ENCODE data around the gene CXCL11. TPM values are rescaled to one million over a fixed set of nuclear protein-coding genes. Genes with fewer than 3 reads are reported as not detected.

The CXCL11 gene
- total and polyA plus RNA-seq, 9 of the 15 experiments (the other 6 are each of a cell fraction or from before 2014, with no cell fraction given), result 2.1 to 9.1 (median 4.5) TPM

DNA sequence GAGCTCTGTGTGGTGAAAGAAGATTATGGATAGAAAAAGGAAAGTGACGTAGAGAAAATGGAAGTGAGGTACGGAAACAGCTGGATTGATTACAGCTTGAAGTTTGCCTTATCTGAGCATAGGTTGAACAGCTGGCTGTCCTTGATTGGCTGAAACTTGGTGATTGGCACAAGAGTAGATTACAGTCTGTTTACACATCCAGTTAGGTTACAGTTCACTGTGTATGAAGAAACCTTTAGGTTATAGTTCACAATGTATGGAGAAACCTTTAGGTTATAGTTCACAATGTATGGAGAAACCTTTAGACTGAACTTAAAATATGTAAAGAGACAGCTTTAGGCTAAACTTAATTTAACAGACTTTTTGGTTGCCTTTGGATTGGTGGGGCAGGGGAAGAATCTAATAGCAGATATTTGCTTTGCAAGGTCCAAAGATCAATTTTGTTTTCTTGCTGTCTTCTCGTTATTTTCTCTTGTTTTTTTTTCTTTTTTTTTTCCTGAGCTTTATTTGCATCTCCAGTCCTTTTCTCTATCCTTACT, 23.1 kb upstream of the CXCL11 start (continued):
- peak; percentile 70 for TF ChIP-seq NCOR1 (IDR thresholded peaks at IDR 0.05)
- TF ChIP-seq TEAD4 (IDR thresholded peaks at IDR 0.05; ENCODE audit: low read length), result peak; percentile 81
- TF ChIP-seq TEAD4 (CRISPR knock-in tag; IDR thresholded peaks at IDR 0.05; ENCODE audit: borderline replicate concordance), result no peak
- peak; percentile 36; the same call in 1 of the 2 replicates for TF ChIP-seq STAT5A (IDR thresholded peaks at IDR 0.05; ENCODE audit: borderline replicate concordance, low read length)
- no peak for TF ChIP-seq NFRKB (IDR thresholded peaks at IDR 0.05; ENCODE audit: low read depth)
- TF ChIP-seq ZNF586 (CRISPR knock-in tag; conservative IDR thresholded peaks at IDR 0.05), result no peak
- TF ChIP-seq MBD2 (IDR thresholded peaks at IDR 0.05; ENCODE audit: borderline replicate concordance, low read depth), result peak; percentile 31; the same call in 1 of the 2 replicates
- TF ChIP-seq, protein P1, sequence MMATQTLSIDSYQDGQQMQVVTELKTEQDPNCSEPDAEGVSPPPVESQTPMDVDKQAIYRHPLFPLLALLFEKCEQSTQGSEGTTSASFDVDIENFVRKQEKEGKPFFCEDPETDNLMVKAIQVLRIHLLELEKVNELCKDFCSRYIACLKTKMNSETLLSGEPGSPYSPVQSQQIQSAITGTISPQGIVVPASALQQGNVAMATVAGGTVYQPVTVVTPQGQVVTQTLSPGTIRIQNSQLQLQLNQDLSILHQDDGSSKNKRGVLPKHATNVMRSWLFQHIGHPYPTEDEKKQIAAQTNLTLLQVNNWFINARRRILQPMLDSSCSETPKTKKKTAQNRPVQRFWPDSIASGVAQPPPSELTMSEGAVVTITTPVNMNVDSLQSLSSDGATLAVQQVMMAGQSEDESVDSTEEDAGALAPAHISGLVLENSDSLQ (IDR thresholded peaks at IDR 0.05), result peak; percentile 98
- peak; percentile 72 to 95; a peak in 3 of 4 replicates for TF ChIP-seq FOXA3 (CRISPR knock-in tag; conservative IDR thresholded peaks at IDR 0.05 in 1 of 2, IDR thresholded peaks at IDR 0.05 in 1 of 2)
- no peak for TF ChIP-seq PHTF2 (CRISPR knock-in tag; IDR thresholded peaks at IDR 0.05)
- no peak for TF ChIP-seq SPI1 (IDR thresholded peaks at IDR 0.05; ENCODE audit: borderline replicate concordance, low read depth, low read length)
- no peak for TF ChIP-seq ZKSCAN8 (CRISPR knock-in tag; IDR thresholded peaks at IDR 0.05)
- TF ChIP-seq ZNF133 (CRISPR knock-in tag; IDR thresholded peaks at IDR 0.05), result no peak
- TF ChIP-seq, protein P2, sequence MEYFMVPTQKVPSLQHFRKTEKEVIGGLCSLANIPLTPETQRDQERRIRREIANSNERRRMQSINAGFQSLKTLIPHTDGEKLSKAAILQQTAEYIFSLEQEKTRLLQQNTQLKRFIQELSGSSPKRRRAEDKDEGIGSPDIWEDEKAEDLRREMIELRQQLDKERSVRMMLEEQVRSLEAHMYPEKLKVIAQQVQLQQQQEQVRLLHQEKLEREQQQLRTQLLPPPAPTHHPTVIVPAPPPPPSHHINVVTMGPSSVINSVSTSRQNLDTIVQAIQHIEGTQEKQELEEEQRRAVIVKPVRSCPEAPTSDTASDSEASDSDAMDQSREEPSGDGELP (CRISPR knock-in tag; IDR thresholded peaks at IDR 0.05; ENCODE audit: borderline replicate concordance), result peak; percentile 54; the same call in 1 of the 2 replicates
- TF ChIP-seq RBM17 (IDR thresholded peaks at IDR 0.05; ENCODE audit: borderline replicate concordance, low read depth, low read length), result no peak
- TF ChIP-seq, protein P3, sequence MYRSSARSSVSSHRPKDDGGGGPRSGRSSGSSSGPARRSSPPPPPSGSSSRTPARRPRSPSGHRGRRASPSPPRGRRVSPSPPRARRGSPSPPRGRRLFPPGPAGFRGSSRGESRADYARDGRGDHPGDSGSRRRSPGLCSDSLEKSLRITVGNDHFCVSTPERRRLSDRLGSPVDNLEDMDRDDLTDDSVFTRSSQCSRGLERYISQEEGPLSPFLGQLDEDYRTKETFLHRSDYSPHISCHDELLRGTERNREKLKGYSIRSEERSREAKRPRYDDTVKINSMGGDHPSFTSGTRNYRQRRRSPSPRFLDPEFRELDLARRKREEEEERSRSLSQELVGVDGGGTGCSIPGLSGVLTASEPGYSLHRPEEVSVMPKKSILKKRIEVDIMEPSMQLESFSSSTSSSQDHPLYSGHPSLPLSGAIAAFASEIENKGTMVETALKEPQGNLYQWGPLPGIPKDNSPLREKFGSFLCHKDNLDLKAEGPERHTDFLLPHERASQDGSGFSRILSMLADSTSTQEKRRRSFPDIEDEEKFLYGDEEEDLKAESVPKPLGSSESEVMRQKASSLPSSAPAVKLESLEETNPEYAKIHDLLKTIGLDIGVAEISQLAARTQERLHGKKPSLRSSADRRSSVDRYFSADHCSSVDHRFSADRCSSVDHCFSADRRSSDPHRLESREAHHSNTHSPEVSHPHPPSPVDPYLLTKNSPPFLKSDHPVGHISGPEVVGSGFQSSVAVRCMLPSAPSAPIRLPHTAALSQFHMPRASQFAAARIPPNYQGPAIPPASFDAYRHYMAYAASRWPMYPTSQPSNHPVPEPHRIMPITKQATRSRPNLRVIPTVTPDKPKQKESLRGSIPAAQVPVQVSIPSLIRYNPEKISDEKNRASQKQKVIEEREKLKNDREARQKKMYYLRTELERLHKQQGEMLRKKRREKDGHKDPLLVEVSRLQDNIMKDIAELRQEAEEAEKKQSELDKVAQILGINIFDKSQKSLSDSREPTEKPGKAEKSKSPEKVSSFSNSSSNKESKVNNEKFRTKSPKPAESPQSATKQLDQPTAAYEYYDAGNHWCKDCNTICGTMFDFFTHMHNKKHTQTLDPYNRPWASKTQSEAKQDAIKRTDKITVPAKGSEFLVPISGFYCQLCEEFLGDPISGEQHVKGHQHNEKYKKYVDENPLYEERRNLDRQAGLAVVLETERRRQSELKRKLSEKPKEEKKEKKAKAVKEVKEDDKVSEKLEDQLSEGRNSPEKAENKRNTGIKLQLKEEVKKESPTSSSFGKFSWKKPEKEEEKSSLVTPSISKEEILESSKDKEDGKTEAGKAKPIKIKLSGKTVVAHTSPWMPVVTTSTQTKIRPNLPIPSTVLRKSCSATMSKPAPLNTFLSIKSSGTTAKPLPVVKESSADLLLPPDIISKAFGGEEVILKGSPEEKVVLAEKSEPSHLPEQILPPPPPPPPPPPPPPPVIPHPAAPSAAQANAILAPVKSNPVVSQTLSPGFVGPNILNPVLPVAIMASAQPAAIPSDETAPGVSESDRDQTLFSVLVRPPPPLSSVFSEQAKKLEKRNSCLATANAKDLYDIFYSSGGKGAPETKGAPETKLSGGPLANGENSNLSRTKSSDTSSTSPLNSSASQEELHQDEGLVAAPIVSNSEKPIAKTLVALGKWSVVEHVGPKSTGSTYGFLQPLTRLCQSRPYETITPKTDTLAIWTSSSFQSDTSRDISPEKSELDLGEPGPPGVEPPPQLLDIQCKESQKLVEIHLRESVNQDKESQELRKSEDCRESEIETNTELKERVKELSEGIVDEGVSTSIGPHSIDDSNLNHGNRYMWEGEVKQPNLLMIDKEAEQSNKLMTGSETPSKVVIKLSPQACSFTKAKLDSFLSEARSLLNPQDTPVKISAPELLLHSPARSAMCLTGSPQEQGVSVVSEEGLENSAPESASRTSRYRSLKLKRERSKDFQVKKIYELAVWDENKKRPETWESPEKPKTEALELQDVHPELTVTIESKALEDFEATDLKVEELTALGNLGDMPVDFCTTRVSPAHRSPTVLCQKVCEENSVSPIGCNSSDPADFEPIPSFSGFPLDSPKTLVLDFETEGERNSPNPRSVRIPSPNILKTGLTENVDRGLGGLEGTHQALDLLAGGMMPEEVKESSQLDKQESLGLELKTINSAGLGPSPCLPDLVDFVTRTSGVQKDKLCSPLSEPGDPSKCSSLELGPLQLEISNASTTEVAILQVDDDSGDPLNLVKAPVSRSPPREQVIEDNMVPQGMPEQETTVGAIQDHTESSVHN (IDR thresholded peaks at IDR 0.05; ENCODE audit: borderline replicate concordance in 1 of 2, low read depth in 1 of 2), result peak in 1 of 2 experiments; percentile 94; a peak in 2 of 4 replicates
- peak; percentile 81 for TF ChIP-seq ARID1B (IDR thresholded peaks at IDR 0.05)
- peak; percentile 72 for TF ChIP-seq MYBL2 (IDR thresholded peaks at IDR 0.05; ENCODE audit: low read depth)
- TF ChIP-seq MYBL2 (CRISPR knock-in tag; IDR thresholded peaks at IDR 0.05; ENCODE audit: borderline replicate concordance), result no peak
